T-helper 22 cell (primary cell): Measurements from ENCODE around the gene TEX29.

Experiments used
- DNase-seq: peaks from one replicate; pipeline ENCODE4 v3.0.0-alpha.2; 2020; ENCODE audit warnings: low read depth

Gene TEX29

DNA sequence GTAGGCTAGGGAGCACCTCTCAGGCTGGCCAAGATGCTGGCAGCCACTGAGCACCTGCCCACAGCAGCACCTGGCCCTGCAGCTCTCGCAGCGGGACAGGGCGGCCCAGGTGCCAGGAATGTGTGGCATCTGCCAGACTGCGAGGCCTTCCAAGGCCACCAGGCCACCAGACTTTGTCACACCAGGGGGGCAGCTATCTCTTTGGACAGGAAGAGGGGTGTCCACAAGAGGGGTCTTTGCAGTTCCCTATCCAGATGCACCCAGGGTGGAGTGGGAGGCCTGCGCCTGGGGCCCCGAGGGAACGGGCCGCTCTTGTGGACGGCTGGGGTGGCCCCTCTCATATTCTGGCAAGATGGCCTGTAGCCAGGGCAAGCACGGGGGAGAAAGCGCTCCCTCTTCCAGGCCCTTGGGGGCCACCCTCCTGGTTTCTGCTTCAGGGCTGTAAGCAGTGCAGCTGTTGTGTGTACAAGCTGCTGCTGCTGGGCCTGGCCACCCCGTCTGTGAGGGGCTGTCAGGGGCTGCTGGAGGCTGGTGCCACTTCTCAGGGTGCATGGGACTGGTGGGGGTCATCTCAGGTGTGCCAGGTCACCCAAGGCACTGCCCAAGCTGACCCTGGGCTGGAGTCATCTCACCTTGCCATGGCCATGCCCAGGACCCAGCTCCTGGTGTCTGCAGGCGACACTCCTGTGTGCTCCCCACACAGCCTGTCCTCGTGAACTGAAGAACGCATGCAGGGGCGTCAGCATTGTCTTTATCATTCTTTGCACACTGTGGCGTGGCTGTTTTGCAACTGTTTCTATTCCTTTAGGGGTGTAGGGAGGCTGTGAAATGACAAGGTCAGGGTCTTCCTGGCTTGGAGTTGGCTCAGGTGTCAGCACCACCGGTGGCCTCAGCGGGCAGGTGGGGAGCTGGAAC lies 1.8 kb downstream of the TEX29 start:
- no peak for DNase-seq

DNA sequence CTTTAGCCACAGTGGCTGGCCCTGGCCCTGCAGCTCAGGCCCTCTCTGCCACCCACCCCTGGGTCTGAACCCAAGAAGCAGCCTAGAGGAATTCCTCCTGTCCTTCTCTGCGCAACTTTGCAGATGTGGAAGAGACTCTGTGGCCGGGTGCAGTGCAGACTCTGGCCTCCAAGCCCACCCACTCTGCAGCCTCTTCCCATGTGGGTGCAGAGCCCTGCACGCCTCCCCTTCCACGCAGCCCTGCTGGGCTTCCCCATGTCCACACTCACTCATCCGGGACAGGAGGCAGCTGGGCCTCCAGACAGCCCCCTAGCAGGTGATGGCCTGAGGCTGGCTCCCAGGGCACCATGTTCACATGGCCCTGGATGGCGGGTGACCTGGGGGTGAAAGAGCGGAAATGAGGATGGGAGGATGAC lies 2.5 kb downstream of the TEX29 start:
- DNase-seq: no peak

DNA sequence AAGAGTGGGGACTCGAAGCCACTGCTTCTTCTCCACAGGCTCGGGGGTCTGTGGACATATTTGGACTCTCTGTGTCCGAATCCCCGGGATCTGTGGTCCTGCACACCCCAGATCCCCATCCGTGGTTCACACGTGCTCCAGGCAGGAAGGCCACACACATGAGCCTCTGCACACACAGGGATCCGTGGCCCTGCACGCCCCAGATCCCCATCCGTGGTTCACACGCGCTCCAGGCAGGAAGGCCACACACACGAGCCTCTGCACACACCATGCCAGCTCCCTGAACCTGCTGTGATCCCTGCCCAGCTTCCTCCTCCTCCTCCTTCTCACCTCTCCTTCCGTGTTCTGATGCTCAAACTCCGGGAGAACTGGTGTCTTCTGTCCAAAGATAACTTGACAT lies 3.1 kb downstream of the TEX29 start:
- no peak for DNase-seq

DNA sequence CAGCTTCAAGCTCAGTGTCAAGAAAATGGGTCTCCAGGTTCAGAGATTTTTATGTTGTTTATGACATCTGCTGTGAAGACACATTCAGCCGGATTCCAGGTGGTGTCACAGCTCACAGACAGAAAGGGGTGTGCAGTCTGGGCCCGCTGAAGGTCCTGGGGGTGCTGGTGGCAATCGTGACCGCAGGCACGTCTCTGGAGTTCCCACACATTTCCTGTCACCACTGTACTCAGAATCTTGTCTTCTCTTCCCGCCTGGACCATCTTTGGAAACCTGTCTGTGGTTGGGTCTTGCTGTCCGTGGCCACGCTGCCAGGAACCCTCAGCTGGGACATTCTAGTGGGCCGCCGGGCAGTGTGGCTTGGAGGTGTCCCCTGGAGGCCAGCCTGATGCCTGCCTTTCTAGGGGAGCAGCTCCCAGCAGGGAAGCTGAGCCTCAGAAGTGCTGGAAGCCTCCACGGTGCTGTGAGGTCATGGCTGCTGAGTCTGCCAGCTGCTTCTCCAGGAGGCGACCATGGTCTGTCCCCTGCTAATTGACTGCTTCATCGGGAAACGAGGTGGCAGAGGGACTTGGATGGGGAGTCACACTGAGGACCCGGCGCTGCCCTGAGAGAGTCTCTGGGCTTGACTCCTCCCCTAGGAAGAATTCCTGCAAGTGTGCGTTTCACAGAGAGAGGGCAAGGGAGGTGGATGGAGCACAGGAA lies 3.7 kb downstream of the TEX29 start:
- DNase-seq: no peak

DNA sequence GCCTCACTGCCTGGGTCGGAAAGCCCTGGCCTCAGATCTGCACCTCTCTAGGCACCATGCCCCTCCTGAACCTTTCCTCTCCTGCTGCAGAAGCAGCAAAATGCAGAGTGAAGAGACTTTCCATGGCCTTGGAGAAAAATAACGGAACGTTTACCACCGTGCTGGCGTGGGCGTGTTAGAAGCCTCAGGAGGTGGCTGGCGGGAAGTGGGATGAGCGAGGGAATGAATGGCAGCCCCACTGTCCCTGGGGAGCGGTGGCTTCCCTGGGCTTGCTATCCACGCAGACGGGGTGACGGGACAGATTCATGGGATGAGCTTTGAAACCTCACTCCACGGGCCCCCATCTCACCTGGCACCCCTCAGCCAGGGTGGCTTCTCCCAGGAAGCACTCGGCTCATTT lies 4.3 kb downstream of the TEX29 start:
- DNase-seq: no peak

DNA sequence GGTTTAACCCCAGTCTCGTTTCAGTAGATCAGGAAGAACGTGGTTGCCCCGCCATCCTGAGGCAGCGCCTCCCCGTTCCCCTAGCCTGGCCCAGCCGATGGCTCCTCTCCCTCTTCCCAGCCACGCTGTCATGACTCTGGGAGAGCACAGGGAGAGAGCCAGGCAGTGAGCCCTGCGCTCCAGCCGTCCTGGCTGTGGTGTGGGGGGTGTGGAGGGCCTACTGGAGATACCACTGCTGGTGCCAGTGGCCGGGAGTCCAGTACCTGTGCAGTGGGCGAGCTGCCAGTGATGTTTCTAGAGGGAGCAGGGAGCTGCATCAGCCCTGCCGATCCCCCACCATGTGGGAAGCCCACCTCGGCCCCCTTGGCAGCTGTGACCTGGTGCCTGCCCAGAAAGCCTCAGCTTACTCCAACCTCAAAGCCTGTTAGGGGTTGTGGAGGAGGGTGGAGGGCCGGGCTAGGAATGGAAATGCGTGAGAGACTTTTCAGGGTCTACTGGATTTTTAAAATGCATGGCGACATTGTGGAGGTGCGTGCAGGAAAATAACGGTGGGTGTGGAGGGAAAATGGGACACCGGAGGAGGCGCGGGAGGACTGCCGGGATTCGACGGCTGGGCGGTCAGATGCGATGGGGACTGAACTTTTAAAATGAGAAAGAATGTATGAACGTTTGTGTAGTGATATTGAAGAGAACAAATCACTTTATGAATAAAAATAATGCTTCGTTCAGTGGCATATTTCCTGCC lies 4.9 kb downstream of the TEX29 start:
- no peak for DNase-seq

DNA sequence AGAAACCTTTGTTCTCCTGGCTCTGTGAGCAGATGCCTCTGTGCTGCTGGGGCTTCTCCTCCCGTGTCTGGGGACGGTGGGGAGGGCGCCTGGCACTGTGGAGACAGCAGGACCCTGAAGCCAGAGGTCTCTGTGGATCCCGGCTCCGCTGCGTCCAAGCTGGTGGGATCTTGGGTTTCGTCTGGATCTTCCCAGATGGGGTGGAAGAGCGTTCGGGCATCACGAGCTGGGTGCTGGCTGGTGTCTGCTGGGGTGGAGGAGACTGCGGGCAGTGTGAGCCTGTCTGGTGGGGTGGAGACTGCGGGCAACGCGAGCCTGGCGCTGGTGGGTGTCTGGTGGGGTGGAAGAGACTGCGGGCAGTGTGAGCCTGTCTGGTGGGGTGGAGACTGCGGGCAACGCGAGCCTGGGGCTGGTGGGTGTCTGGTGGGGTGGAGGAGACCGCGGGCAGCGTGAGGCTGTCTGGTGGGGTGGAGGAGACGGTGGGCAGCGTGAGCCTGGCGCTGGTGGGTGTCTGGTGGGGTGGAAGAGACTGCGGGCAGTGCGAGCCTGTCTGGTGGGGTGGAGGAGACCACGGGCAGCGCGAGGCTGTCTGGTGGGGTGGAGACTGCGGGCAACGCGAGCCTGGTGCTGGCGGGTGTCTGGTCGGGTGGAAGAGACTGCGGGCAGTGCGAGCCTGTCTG lies 5.6 kb downstream of the TEX29 start:
- no peak for DNase-seq

DNA sequence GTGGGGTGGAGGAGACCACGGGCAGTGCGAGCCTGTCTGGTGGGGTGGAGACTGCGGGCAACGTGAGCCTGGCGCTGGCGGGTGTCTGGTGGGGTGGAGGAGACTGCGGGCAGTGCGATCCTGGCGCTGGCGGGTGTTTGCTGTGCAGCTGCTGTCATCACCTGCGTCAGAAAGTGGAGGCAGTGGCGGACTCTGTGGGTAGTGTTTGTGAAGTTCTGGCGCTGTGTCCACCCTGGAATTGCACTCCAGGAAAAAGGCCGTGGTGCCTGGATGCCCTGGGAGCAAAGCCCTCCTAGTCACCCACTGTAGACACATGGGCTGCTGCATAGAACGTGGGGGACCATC lies 6.2 kb downstream of the TEX29 start:
- DNase-seq: no peak

DNA sequence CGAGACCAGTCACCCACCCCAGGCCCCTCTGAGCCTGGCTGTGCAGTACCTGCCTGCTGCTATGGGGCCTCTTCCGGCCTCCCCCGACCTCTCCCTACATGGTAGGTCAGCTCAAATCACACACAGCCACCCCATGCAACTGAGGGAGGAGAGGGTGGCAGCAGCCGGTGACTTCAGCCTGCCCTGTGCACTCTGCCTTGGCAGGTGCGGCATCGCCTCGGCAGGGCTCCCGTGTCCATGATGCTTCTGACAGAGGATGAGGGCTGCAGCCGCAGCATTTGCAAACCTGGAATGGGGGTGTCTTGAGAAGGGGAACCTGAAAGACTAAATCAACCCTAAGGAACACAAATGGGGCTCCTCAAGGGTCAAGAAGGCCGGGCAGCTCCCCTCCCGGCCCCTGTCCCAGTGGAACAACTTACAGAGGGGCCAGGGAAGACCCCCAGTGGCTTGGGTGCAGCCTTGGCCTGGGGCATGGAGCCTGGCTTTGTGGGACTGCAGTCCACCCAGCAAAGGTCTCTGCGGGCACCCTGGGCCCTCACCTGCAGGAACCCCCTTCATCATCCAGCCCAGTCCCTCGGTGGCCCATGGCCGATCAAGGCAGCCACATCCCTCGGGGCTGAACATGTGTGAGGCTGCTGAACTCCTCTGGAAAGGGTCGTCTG lies 6.7 kb downstream of the TEX29 start:
- no peak for DNase-seq

DNA sequence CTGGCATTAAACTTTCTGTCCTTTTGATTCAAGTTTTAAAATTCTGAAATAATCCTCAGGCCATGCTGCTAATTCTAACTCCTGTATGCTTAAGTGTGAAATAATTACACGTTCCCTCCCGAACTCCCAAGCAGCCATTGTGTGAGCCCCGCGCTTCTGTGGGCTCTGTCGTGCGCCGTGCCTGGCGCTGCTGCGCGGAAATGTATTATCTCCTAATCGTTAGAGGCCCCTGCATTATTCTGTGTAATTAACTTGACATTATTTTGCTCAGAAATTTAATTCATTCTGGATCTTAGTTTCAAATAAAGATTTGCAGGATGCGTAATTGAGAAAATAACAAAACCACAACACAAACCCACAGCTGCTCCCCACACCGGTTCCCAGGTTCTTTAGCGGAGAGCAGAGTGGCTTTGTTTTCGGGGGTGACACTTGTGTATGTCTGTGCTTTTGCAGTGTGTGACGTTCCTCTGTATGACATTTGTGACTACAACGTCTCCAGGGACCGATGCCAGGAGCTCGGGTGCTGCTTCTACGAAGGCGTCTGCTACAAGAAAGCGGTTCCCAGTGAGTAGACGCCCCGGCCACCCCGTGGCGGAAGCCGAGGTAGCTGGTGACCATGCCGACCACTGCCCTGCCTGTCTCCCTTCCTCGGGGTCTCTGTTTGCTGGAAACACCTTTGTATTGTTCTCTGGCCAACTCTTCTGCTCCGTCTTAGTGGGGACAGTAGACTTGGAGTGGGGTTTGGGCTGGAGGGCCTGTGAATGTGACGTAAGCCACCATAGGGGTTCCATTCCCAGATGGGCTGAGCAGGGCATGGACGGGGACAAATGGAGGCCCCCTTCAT lies 7.5 kb downstream of the TEX29 start:
- no peak for DNase-seq

DNA sequence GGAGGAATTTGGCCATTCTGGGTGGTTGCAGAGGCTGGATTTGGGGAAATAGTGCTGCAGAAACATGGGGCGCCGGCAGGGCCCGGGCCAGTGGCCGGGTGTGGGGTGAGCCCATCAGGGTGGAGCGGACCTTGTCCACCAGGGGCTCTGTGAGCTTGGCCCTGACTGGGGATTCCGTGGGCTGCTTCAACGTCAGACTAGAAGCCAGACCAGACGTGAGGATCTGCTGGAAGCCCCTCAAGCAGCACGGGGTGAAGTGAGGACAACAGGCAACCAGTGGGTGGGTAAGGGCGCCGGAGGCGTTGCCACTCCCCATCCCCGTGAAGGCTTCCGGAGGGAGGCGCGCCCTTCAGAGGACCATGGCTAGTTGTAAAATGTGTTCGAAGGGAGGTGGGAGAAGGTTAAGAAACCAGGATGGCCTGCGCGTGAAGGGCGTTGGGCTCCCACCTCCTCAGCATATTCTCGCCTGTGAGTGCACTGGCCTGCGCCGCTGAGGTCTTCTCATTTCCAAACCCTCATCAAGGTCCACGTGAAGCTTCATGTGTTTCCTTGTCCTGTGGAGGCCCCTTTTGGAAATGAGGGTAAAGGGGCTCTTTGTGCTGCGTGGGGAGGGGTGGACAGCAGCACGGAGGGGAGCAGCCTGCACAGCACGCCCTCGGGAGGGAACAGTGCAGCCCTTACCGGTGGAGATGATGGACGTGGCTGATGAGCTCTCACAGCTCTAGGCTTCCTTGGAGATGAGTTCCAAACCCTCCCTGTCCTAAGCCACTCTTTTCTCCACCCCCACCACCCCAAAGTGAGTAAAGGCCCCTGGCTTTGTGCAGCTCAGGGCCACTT lies 8.3 kb downstream of the TEX29 start:
- no peak for DNase-seq

DNA sequence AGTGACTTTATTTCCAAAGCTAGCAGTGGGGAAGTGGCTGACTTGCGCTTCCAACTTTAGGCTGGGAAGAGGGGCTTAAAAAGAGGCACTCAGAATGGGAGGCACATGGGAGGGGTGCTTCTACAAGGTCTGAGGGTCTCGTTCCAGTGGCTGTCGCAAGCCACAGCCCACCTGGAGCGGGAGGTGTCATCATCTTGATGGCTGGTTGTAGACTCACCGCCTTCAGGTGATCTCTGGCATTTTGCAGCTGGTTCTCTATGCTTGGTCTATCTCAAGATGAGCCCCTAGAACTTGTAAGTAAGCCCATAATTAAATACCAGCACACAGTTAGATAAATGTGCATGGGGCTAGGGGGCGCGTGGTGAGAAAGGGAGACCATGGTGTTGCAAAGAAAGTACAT lies 9.2 kb downstream of the TEX29 start:
- no peak for DNase-seq

DNA sequence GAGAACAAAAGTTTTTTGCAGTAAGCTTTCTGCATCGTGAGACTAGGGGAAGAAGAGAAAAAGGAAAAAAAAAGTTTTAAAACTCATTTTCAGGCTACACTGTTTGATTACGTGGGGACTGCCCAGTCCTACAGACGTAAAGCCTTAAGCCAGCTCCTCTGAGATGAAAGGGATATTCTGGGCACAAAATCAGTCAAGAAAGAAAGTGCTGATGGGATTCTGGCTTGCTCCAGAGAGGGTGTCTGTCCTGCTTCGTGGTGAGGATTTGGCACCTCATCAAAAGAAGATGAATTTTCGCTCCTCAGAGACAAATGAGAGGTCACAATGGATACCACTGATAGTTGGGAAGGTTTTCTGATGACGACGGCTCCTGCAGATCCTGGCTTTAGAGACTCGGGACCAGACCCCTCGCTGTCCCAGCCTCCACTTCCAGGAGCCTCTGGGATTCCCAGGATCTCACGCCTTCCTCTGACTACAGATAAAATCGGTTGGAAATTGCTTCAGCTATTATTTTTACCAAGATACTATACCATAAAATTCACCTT lies 9.7 kb downstream of the TEX29 start:
- no peak for DNase-seq

DNA sequence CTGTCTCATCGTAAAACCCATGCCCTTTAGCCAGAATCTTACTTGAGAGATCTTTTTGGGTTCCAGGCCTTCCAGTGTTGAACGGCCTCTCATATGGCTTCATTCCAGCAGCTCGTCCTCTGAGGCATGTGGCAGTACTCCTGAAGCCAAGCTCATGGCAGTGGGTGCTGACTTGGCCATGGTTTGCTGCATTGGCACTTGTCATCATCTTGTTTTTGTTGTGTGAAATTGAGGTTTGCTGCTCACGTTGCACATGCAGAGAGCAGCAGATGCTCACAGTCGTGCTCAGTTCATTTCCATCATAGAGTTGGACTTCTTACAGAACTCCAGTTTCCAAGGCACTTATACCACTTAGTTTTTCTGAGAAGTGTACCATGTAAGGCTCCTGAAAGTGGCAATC lies 14.9 kb downstream of the TEX29 start:
- no peak for DNase-seq

DNA sequence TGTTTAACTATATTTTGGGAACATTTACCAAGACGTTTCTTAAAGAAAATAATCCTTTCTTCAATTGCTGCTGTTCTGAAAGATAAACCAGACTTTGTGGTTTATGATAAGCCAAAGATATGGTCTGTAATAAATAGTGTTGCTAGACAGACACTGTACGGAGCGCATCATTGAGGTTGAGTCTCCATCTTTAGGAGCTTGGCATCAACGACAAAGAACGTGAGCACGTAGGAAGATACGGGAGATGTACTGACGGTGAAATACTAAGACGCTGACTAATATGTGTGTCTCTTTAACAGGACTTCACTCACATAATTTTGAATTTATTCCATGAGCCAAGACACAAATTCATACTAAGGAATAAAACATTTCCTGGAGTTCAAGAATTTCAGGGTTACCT lies 16.2 kb downstream of the TEX29 start:
- DNase-seq: no peak

DNA sequence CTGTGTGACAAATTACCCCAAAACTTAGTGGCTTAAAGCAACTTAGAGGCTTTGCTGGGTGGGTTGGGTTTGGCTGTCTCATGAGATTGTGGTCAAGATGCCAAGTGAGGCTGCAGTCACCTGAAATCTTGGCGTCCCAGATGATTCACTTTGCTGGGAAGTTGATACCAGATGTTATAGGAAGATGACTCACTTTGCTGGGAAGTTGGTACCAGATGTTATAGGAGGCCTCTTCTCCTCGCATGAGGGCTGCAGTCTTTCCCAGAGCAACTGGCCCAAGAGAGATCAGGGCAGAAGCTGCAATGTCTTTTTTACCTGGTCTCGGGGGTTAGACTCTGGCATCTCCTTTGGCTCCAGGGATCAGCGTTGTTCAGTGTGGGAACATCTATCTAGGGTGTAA lies 16.8 kb downstream of the TEX29 start:
- DNase-seq: no peak

DNA sequence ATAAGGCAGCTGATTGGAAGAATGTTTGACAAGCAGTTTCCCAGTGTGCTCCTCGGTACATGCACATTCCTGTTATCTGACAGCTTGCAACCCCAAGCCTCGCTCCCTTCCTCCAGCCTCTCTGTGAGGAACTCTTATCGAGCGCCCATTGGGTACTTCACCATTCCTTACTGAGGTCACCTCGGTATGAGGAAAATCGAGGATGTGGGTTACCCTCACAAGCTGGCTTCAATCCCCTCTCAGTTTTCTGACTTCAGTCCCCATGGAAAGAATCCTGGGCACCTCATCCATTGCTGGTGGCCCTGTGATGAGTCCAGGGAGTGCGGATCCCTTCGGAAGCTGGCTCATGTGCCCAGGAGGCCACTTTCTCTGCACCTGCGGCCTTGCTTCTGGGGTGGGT lies 17.3 kb downstream of the TEX29 start:
- DNase-seq: no peak

DNA sequence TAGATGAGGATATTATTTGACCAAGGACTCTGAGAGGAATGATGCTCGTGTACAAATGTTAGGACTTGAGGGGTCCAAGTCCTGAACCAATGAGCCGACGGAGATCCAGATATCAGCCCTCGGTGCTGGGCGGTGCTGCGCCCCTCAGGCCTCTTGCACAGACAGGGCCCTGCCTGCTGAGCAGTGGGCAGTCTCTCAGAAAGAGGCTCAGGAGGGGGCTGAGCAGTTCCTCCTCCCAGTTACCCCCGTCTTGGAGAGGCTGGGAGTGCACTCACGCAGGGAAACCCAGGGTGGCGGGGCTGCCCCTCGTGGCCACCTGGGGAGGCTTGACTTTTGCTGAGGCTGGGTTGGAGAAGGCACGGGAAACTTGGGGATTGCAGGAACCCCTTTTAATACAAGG lies 18.4 kb downstream of the TEX29 start:
- no peak for DNase-seq

DNA sequence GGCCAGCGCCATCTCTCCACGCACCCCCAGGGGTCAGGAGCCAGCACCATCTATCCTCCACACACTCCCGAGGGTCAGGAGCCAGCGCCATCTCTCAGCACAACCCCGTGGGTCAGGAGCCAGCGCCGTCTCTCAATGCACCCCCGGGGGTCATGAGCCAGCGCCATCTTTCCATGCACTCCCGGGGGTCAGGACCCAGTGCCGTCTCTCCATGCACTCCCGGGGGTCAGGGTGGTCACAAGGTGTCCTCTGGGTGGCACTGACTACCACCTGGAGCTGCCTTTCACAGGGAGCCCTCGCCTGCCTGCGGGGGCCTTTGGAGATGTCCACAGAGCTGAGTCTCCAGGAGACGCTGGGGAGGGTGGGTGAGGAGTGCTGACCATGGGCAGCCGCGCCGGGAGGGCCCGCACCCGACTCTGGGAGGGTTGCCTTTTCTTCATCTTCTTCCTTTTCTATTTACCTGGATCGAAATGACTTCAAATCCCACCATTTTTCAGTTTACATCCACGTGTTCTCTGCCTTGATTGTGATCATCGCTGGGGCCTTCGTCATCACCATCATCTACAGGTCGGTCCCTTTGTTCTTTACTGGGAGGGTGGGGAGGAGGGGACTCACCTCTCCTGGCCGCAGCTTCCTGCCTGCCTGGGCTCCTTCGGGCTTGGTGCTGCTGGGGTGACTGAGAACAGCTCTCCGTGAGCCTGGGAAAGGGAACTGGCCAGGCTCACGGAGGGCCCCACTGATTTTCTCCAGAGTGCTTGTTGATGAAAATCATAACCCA lies 19.1 kb downstream of the TEX29 start:
- DNase-seq: no peak
